ENCODE data around the gene DUSP22. TPM values are rescaled to one million over a fixed set of nuclear protein-coding genes. Genes with fewer than 3 reads are reported as not detected.

Gene DUSP22
- total RNA-seq, 1 experiment from 2014 or later = 25.0 TPM

DNA sequence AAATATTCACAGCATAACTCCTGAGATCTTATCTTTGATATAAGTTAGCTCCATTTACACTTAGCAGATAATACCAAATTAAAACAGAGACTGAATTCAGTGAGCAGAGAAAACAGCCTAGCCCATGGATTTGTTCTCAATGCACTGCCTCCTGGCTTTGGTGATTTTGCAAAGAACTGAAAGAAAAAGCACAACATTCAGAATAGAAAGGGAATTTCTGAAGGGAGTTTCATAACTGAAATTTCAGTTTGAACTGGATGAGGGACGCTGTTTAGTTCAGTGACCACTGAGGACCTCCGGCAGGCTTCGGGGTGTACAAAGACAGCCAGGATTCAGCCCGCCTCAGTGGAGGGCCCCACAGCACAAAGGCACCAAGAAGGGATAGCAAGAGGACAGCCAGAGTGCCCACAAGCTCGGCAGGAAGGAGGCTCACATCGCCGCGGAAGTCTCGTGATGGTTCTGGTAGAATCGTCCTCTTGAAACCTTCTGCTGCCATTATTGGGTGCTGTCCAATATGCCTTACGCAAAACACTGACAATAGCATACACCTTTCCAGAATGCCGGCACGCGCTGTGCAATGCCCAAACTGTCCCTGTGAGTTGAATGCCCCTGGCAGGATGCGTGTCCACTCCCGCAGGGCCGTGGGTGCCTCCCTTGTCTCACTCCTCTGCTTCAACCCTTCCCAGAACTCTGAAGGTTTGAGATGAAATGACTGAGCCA lies 89.6 kb downstream of the DUSP22 start:
- Mint-ChIP-seq H3K36me3 (ENCODE audit: insufficient read depth in 1 of 3, low read depth in 3 of 3) (peaks cover 0 to 8% (median 5%) of the 10 kb centered on the region in 3 experiments; a peak in 5 of 7 replicates), H3K9me3 (peaks cover 46 to 49% of the 10 kb centered on the region in 2 experiments), H3K4me1 (no peaks in the 10 kb centered on the region), H3K4me3 (no peak overlapping the region), H3K27me3 (ENCODE audit: low read depth) (peaks cover 54% of the 10 kb centered on the region), H3K27ac (no peak overlapping the region; a peak in 1 of 7 replicates)
- H3K9me3 ChIP-seq (ENCODE audit: control insufficient read depth, low read depth, low read length) = peaks cover 51% of the 10 kb centered on the region
- H3K27me3 ChIP-seq (ENCODE audit: insufficient read depth, low read length) = no peaks in the 10 kb centered on the region
- no peak overlapping the region for H3K56ac ChIP-seq (ENCODE audit: insufficient read length, low read depth, low read length)
- peak; percentile 22 for DNase-seq
- H2BK15ac ChIP-seq (ENCODE audit: low read depth, low read length) = no peak overlapping the region
- no peaks in the 10 kb centered on the region for H4K20me1 ChIP-seq (ENCODE audit: control insufficient read depth, insufficient read depth, insufficient read length)
- H3K4me2 ChIP-seq (ENCODE audit: insufficient read depth, insufficient read length, low read length) = no peak overlapping the region
- no peak overlapping the region for H4K91ac ChIP-seq (ENCODE audit: insufficient read length, low read depth, low read length)
- H3K23ac ChIP-seq (ENCODE audit: insufficient read length, low read depth, low read length) = no peak overlapping the region
- H2AK5ac ChIP-seq (ENCODE audit: insufficient read length, low read length) = no peak overlapping the region
- no peak overlapping the region for H4K5ac ChIP-seq (ENCODE audit: insufficient read length, low read depth, low read length)
- H2BK120ac ChIP-seq (ENCODE audit: low read depth, low read length, poor library complexity, severe bottlenecking) = no peak overlapping the region
- H2BK12ac ChIP-seq (ENCODE audit: insufficient read length, low read depth, low read length) = no peak overlapping the region
- H3K4ac ChIP-seq (ENCODE audit: low read depth, low read length) = no peak overlapping the region
- TF ChIP-seq, protein P1, sequence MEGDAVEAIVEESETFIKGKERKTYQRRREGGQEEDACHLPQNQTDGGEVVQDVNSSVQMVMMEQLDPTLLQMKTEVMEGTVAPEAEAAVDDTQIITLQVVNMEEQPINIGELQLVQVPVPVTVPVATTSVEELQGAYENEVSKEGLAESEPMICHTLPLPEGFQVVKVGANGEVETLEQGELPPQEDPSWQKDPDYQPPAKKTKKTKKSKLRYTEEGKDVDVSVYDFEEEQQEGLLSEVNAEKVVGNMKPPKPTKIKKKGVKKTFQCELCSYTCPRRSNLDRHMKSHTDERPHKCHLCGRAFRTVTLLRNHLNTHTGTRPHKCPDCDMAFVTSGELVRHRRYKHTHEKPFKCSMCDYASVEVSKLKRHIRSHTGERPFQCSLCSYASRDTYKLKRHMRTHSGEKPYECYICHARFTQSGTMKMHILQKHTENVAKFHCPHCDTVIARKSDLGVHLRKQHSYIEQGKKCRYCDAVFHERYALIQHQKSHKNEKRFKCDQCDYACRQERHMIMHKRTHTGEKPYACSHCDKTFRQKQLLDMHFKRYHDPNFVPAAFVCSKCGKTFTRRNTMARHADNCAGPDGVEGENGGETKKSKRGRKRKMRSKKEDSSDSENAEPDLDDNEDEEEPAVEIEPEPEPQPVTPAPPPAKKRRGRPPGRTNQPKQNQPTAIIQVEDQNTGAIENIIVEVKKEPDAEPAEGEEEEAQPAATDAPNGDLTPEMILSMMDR (conservative IDR thresholded peaks at IDR 0.05) = no peak
- no peak overlapping the region for H4K8ac ChIP-seq (replicated peaks; ENCODE audit: insufficient read length, low read depth, low read length)
- no peak overlapping the region for H3K14ac ChIP-seq (ENCODE audit: insufficient read depth, low read length)
- no peak overlapping the region for H3T11ph ChIP-seq (ENCODE audit: low read length)
- H3K27ac ChIP-seq (ENCODE audit: insufficient read length, low read depth, low read length) = no peak overlapping the region
- no peak overlapping the region for H2BK20ac ChIP-seq (ENCODE audit: low read depth, low read length, poor library complexity, severe bottlenecking)
- H2AFZ ChIP-seq (ENCODE audit: low read length) = no peak overlapping the region
- H3K79me2 ChIP-seq (ENCODE audit: insufficient read depth, low read length) = no peaks in the 10 kb centered on the region
- WGBS (ENCODE audit: extremely low coverage, insufficient read length, low lambda C conversion rate) = no CpG with 5 or more reads among the region's 17 CpGs
- no peak overlapping the region for H2BK5ac ChIP-seq (ENCODE audit: insufficient read length, low read length)
- H3K18ac ChIP-seq (ENCODE audit: insufficient read length, low read depth, low read length) = no peak overlapping the region
- H3K4me1 ChIP-seq (ENCODE audit: insufficient read depth, low read length) = no peaks in the 10 kb centered on the region
- peaks cover 4% of the 10 kb centered on the region for H3K23me2 ChIP-seq (ENCODE audit: insufficient read length, low read depth, low read length, poor library complexity, severe bottlenecking)
- no peaks in the 10 kb centered on the region for H3K79me1 ChIP-seq (ENCODE audit: insufficient read depth, low read depth, low read length, poor library complexity, severe bottlenecking)
- no peak overlapping the region for H3K9ac ChIP-seq (ENCODE audit: extremely low read depth, insufficient read length, low read length)

All from H9 (cell line).